Measurements from ENCODE around the gene ACTBL2. TPM values are rescaled to one million over a fixed set of nuclear protein-coding genes. Genes with fewer than 3 reads are reported as not detected.

Gene ACTBL2
- total RNA-seq, 4 donors from 2014 or later, result 0.13 to 0.59 TPM; not detected in 2

DNA sequence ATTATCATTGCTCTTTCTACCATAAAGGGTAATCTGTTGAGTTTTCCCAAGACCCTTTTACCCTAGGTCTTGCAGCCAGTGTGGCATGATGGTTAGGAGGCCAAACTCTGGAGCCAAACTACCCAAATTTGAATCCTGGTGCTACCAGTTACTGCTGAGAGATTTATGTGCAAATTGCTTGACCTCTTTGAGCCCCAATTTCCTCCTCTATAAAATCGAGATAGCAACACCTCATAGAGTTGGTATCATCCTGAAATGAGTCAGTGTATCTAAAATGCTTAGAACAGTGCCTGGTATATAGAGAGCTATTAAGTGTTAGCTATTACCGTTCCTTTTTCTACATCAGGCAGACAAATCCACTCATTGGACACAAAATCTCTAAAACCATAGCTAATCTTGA lies 43.0 kb downstream of the ACTBL2 start:
- no peaks in the 10 kb centered on the region for H3K36me3 ChIP-seq
- DNase-seq, result no peak
- H3K4me3 ChIP-seq (replicated peaks in 1 of 3), result no peak overlapping the region
- no peak overlapping the region for H3K27ac ChIP-seq
- H3K27me3 ChIP-seq, result no peaks in the 10 kb centered on the region
- peaks cover 0 to 6% of the 10 kb centered on the region in 2 donors for H3K4me1 ChIP-seq
- H3K9me3 ChIP-seq, result no peaks in the 10 kb centered on the region
- intact Hi-C loops (cut with DNase I), result no loop called here
- 77 to 86% methylated on average over 2 of the region's 2 CpGs for WGBS, 2 donors
- TF ChIP-seq, protein P1, sequence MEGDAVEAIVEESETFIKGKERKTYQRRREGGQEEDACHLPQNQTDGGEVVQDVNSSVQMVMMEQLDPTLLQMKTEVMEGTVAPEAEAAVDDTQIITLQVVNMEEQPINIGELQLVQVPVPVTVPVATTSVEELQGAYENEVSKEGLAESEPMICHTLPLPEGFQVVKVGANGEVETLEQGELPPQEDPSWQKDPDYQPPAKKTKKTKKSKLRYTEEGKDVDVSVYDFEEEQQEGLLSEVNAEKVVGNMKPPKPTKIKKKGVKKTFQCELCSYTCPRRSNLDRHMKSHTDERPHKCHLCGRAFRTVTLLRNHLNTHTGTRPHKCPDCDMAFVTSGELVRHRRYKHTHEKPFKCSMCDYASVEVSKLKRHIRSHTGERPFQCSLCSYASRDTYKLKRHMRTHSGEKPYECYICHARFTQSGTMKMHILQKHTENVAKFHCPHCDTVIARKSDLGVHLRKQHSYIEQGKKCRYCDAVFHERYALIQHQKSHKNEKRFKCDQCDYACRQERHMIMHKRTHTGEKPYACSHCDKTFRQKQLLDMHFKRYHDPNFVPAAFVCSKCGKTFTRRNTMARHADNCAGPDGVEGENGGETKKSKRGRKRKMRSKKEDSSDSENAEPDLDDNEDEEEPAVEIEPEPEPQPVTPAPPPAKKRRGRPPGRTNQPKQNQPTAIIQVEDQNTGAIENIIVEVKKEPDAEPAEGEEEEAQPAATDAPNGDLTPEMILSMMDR (IDR thresholded peaks at IDR 0.05), result no peak
- TF ChIP-seq POLR2A (IDR thresholded peaks at IDR 0.05), result no peak

DNA sequence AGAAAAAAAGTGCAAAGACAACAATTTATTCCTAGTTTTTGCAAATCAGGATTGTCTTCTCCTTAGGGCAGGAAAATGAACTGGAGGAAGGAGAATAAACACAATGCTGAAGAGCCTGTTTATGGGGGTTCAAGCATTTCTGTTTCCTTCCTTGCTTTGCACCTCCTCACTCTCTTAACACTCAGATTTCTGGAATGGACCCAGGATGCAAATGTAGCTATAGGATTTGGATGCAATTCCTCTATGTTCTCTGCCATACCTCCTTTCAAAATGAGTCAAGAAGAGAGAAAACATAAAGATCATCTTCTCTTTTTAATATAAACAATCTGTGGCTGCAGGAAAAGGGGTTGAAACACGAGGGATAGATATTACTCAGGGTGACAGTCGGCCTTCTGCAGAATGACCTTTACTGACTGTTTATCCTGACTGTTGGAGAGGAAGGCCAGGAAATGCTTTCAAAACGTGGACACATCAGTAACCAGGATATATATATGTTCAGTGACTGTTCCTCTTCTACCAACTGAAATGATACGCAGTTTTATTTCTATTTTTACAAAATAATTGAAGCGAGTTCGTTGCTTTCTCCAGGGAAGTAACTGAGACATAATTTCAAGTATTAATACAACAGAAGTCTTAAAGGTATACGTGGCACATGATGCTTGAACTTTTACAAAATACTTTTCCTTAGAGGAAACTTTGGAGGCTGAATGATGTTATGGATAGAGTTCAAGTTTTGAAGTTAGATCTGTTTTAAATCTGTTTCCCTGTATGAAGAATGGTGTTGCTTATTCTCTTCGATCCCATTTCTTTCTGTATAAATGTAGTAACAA lies 44.4 kb downstream of the ACTBL2 start:
- Histone ChIP-seq H3K9me3 (no peaks in the 10 kb centered on the region), H3K36me3 (no peaks in the 10 kb centered on the region), H3K4me1 (peaks cover 0 to 6% of the 10 kb centered on the region in 2 donors), H3K4me3 (replicated peaks in 1 of 3) (no peak overlapping the region), H3K27me3 (no peaks in the 10 kb centered on the region), H3K27ac (no peak overlapping the region)
- TF ChIP-seq, protein P1 (IDR thresholded peaks at IDR 0.05), result no peak
- no peak for TF ChIP-seq POLR2A (IDR thresholded peaks at IDR 0.05)
- DNase-seq, result no peak
- 63% methylated on average over 8 of the region's 8 CpGs for WGBS, 2 donors
- intact Hi-C loops (cut with DNase I), result no loop called here

DNA sequence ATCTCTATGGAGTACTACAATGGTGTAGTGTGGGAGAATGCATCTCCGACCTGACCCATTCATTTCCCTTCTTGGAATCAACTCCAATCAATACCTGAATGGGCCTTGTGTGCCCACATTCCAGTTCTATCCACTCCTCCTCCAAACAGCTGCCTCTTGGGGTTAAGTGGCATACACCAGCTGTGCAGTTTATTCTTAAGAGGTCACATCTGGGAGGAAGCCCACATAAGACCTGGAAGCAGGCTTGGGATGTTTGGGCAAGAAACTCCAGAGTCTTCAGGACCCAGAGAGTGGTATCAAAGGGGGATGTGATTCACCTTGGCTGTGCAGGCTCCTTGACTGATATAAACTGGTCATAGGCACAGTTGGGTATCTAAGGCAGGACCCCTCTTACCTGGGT lies 46.0 kb downstream of the ACTBL2 start:
- no peaks in the 10 kb centered on the region for H3K36me3 ChIP-seq

DNA sequence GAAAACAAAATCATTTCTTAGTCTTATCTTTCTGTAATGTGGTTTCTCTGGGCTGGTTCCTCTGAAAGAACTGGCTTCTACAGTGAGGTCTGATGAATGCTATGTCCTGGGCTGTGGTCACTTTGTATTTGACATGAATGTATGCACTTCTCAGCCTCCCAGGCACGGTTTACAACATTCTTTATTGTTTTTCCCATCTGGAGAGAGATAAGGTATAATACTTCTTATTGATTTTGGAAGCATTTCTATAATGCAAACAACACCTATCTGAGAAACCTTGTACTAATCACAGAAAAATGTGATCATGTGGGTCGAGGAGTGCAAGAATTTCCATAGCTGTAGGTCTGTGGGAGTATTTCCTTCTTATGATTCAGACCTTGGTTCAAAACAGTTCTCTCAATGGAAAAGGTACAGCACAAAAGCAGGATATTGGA lies 46.9 kb downstream of the ACTBL2 start:
- intact Hi-C loops (cut with DNase I), result no loop called here
- H3K27ac ChIP-seq, result no peak overlapping the region
- H3K4me1 ChIP-seq, result no peaks in the 10 kb centered on the region

More for the DNA sequence above, 46.0 kb downstream of the ACTBL2 start:
- TF ChIP-seq, protein P1 (IDR thresholded peaks at IDR 0.05), result no peak
- no peak for TF ChIP-seq POLR2A (IDR thresholded peaks at IDR 0.05)
- no peak overlapping the region for H3K4me3 ChIP-seq (replicated peaks in 1 of 3)
- 93% methylated on average over 1 of the region's 1 CpG for WGBS, 2 donors
- intact Hi-C loops (cut with DNase I), result no loop called here
- H3K9me3 ChIP-seq, result no peaks in the 10 kb centered on the region
- DNase-seq, result no peak
- H3K27me3 ChIP-seq, result no peaks in the 10 kb centered on the region
- no peak overlapping the region for H3K27ac ChIP-seq
- no peaks in the 10 kb centered on the region for H3K4me1 ChIP-seq

DNA sequence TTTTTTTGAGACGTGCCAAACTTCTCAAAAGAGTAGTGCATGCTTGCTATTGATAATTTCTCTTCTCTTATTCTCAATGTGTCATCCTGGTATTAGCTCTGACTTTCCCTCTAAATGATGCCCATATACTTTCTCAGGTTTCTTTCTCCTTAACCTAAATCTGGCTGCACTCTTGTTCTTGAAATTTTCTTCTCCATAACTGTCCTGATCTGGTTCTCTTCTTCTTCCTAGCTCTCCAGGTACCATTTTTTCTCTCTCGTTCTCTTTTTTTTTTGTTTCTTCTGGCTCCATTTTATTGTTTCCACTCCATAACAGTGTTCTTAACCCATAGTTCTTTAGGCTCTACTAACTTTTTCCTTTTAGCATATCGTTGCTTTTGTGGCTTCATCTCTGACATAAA lies 47.9 kb downstream of the ACTBL2 start:
- WGBS, 2 donors, result 59 to 82% methylated on average over 3 of the region's 3 CpGs
- no peak overlapping the region for H3K4me3 ChIP-seq (replicated peaks in 1 of 3)
- no peak for TF ChIP-seq POLR2A (IDR thresholded peaks at IDR 0.05)
- TF ChIP-seq, protein P1 (IDR thresholded peaks at IDR 0.05), result no peak
- DNase-seq, result no peak
- H3K27ac ChIP-seq, result no peak overlapping the region
- H3K4me1 ChIP-seq, result no peaks in the 10 kb centered on the region
- intact Hi-C loops (cut with DNase I), result no loop called here
- H3K27me3 ChIP-seq, result no peaks in the 10 kb centered on the region
- H3K36me3 ChIP-seq, result no peaks in the 10 kb centered on the region
- no peaks in the 10 kb centered on the region for H3K9me3 ChIP-seq

More for the DNA sequence above, 46.9 kb downstream of the ACTBL2 start:
- Histone ChIP-seq H3K9me3 (no peaks in the 10 kb centered on the region), H3K4me3 (replicated peaks in 1 of 3) (no peak overlapping the region), H3K36me3 (no peaks in the 10 kb centered on the region), H3K27me3 (no peaks in the 10 kb centered on the region)
- no peak for DNase-seq
- WGBS, 2 donors, result 61 to 65% methylated on average over 2 of the region's 2 CpGs
- TF ChIP-seq, protein P1 (IDR thresholded peaks at IDR 0.05), result no peak
- TF ChIP-seq POLR2A (IDR thresholded peaks at IDR 0.05), result no peak

Measured in thyroid gland (tissue), 4 donors.